ENCODE measurements around the gene POLA1.
"Not testable (repeated sequence)": the region's sequence is repeated elsewhere in the genome, so short reads cannot be mapped to it uniquely, and the experiment has no call there.

The POLA1 gene

GRCh38 chrX:24693453-24694202 lies at the start of gene POLA1:
Gene POLA1, plus strand, starts transcription at chrX:24693918. Its CDS starts 44 bp downstream, at chrX:24693962.
- DNase-seq = peak; percentile 93

- no peak for DNase-seq
These were observed 47.7 kb upstream of the POLA1 start for GRCh38 chrX:24646006-24646405.

- DNase-seq = peak; percentile 2
These were observed 47.0 kb upstream of the POLA1 start for GRCh38 chrX:24646745-24647182.

- peak; percentile 46 for DNase-seq
These were observed 46.3 kb upstream of the POLA1 start, which contains the start of gene PCYT1B for GRCh38 chrX:24647257-24648058. Gene PCYT1B, minus strand, starts transcription at chrX:24647347. Its CDS starts 242 bp downstream, at chrX:24647105.

- no peak for DNase-seq
These were observed 45.2 kb upstream of the POLA1 start for GRCh38 chrX:24648495-24648894.

GRCh38 chrX:24651783-24652182 lies 41.9 kb upstream of the POLA1 start:
- no peak for DNase-seq

GRCh38 chrX:24655679-24656078 lies 38.0 kb upstream of the POLA1 start:
- DNase-seq = not testable (repeated sequence)

- DNase-seq = no peak
These were observed 35.9 kb upstream of the POLA1 start for GRCh38 chrX:24657671-24658386.

- no peak for DNase-seq
These were observed 35.3 kb upstream of the POLA1 start for GRCh38 chrX:24658421-24658820.

- no peak for DNase-seq
These were observed 34.6 kb upstream of the POLA1 start for GRCh38 chrX:24659106-24659505.

GRCh38 chrX:24659646-24660045 lies 34.1 kb upstream of the POLA1 start:
- no peak for DNase-seq

GRCh38 chrX:24661292-24661691 lies 32.4 kb upstream of the POLA1 start:
- DNase-seq = no peak

GRCh38 chrX:24662352-24662751 lies 31.4 kb upstream of the POLA1 start:
- DNase-seq = no peak

GRCh38 chrX:24668111-24668510 lies 25.6 kb upstream of the POLA1 start:
- DNase-seq = no peak

- no peak for DNase-seq
These were observed 21.0 kb upstream of the POLA1 start for GRCh38 chrX:24672701-24673190.

- DNase-seq = no peak
These were observed 20.3 kb upstream of the POLA1 start for GRCh38 chrX:24673424-24673823.

- no peak for DNase-seq
These were observed 17.2 kb upstream of the POLA1 start for GRCh38 chrX:24676403-24677024.

- no peak for DNase-seq
These were observed 10.8 kb upstream of the POLA1 start for GRCh38 chrX:24682739-24683432.

GRCh38 chrX:24684048-24684447 lies 9.7 kb upstream of the POLA1 start:
- DNase-seq = no peak

GRCh38 chrX:24692305-24692704 lies 1.4 kb upstream of the POLA1 start:
- no peak for DNase-seq

GRCh38 chrX:24694825-24695224 lies 1.1 kb downstream of the POLA1 start:
- DNase-seq = peak; percentile 11

- peak; percentile 11 for DNase-seq
These were observed 2.6 kb downstream of the POLA1 start for GRCh38 chrX:24696294-24696693.

Measured in EL (cell line).